NCI-H128 (cell line): ENCODE data around the gene PATJ.
"Not testable (repeated sequence)": the region's sequence is repeated elsewhere in the genome, so short reads cannot be mapped to it uniquely, and the experiment has no call there.

Experiments
- DNase-seq: peaks from one replicate; lab custom pipeline; 2025; ENCODE audit not compliant: unreplicated experiment; lab: John Stamatoyannopoulos, UW

Gene PATJ, protein sequence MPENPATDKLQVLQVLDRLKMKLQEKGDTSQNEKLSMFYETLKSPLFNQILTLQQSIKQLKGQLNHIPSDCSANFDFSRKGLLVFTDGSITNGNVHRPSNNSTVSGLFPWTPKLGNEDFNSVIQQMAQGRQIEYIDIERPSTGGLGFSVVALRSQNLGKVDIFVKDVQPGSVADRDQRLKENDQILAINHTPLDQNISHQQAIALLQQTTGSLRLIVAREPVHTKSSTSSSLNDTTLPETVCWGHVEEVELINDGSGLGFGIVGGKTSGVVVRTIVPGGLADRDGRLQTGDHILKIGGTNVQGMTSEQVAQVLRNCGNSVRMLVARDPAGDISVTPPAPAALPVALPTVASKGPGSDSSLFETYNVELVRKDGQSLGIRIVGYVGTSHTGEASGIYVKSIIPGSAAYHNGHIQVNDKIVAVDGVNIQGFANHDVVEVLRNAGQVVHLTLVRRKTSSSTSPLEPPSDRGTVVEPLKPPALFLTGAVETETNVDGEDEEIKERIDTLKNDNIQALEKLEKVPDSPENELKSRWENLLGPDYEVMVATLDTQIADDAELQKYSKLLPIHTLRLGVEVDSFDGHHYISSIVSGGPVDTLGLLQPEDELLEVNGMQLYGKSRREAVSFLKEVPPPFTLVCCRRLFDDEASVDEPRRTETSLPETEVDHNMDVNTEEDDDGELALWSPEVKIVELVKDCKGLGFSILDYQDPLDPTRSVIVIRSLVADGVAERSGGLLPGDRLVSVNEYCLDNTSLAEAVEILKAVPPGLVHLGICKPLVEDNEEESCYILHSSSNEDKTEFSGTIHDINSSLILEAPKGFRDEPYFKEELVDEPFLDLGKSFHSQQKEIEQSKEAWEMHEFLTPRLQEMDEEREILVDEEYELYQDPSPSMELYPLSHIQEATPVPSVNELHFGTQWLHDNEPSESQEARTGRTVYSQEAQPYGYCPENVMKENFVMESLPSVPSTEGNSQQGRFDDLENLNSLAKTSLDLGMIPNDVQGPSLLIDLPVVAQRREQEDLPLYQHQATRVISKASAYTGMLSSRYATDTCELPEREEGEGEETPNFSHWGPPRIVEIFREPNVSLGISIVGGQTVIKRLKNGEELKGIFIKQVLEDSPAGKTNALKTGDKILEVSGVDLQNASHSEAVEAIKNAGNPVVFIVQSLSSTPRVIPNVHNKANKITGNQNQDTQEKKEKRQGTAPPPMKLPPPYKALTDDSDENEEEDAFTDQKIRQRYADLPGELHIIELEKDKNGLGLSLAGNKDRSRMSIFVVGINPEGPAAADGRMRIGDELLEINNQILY (N-terminal part only)

DNA sequence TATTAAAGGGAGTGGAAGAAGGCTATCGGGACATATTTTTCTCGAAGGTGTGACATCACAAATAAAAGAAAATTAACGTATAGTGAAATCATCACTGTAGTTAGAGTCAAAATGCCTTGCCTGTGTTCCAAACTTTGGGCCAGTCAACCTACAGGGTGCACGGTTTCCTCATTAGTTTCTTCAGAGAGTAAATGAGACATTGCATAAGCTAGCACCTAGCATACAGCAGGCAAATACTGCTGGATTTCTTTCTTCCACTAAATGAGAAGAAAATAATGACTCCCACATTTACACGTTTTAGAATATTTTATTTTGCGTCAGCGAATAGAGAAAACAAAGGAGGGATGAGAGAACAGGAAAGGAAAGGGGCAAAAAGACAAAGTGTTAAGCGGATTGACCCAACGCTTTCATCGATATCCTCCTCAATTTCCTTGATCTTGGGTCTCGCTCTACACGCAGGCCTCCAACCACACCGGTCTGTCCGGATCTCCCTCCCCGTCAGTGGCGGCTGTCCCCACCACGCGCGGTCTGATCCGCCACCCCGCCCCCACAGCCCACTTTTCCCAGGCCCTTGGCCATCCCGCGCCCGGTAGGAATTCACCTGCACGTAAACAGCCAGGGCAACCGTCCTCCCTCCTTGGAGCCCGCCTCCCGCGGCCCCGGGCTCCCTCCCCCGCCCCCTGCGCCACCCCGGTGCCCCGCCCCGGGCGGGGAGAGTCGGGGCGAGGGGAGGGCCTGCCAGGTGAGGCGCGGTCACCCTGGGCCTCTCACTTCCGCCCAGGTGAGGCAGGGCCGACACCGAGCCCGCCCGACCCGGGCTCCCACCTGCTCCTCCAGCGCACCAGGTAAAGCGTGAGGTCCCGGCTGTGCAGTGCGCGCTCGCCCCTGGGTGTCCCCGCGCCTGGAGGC, at the start of gene PATJ:
Gene PATJ (plus strand): TSS at position 770 of the 909 bp plus-strand sequence. CDS start 20,413 bp downstream, outside the sequence.
- DNase-seq: peak; percentile 72

DNA sequence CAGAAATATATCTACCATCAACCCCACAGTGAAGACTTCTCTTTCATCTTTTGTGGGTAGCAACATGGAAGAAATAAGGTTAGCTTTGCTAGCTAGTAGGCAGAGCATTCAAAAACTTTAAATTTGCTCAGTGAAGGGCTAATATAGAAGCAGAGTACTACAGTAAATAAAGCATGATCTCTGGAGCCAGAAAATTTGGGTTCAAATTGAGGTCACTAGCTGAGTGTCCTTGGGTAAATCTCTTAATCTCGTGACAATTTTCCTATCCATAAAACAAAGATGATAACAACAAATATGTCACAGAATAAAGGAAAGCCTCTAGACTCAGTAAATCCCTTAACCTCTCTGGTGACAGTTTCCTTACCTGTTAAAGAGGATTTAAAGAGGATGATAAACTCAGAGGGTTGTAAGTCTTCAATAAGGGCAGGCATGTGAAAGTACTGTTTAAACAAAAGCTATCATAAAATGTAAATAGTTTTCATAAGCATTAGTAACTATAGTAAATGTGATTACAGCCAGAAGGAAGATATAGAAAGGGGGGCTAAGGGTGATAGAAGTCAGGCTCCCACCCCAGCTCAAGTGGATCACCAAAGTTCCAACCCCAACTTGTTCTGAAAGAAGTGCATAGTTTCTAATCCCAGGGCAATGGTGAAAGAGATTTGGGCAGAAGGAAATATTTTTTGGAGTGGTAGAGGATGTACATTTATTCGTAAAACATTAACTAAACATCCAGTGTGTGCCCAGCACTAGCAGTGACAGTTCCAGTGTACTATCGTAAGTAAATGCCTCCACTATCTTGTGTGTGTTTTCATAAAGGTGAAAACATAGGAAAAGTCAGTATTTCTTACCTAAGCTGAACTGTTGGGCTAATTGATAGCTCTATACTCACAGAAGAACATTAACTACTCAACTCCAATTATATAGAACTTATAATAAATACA, 42.1 kb upstream of the PATJ start:
- DNase-seq: no peak

DNA sequence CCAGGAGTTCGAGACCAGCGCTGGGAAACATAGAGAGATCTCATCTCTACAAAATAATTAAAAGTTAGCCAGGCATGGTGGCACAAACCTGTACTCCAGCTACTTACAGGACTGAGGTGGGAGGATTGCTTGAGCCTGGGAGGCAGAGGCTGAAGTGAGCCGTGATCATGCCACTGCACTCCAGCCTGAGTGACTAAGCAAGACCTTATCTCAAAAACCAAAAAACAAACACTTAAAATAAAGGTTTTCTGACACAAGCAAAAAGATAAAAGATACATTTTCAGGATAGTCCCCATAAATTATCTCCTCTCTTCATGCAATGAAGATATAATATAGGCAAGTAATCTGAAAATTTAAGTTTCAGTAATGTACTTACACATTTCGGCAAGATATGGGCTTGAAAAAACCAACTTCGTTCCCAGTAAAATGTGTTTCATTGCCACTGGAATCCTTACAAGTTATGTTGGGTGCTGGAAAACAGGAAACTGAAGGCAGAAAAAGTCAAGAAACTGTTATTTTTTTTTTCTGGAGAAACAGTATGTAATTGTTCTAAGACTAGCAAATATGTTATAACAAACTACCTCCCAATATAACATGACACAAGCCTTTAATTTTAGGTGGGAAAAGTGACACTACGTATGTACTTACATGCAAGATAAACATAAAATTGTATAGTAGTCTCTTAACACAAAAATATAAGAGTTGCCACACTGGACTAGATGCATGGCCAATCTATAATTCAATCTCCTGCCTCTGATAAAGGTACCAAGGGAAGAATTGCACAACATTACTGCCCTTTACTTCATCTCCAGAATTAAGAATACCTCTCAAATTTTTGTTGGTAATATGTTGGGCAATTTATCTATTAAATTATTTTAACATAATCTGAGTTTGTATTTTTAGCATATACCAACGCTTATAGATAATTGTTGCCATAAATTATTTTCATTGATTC, 33.0 kb upstream of the PATJ start:
- DNase-seq: no peak

DNA sequence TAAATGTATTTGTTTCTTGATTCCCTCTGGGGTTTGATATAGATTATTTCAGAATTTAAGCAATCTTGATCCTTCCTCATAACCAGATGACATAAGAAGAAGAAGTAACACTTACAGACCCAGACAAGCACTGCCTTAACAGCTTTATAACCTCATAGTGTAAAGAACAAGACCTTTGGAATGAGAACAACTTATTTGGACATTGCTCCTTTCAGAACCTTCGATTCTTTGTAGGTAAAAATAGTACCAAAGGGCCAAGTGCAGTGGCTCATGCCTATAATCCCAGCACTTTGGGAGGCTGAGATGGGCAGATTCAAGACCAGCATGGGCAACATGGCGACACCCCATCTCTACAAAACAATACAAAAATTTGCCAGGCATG, 32.4 kb upstream of the PATJ start:
- no peak for DNase-seq

DNA sequence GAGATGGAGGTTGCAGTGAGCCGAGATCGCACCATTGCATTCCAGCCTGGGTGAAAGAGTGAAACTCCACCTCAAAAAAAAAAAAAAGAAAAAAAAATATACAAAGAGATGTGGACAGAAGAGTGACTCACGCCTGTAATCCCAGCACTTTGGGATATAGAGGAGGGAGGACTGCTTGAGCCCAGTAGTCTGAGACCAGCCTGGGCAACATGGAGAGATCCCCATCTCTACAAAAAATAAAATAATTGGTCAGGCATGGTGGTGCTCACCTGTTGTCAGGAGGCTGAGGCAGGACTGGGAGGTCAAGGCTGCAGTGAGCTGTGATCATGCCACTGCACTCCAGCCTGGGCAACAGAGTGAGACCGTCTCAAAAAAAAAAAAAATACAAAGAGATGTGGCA, 31.0 kb upstream of the PATJ start:
- DNase-seq: not testable (repeated sequence)

DNA sequence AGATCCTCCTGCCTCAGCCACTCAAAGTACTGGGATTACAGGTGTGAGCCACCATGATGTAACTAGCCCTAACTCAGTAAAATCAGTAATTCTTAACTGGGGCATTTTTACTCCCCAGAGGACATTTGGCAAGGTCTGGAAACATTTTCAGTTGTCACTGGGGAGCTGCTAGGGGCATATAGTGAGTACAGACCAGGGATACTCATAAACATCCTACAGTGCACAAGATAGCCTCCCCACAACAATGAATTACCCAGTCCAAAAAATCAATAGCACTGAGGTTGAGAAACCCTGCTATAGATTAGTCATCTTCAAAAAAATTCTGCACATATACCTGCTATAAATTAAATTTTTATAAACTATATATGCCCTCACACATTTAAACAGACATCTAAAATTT, 30.3 kb upstream of the PATJ start:
- DNase-seq: no peak

DNA sequence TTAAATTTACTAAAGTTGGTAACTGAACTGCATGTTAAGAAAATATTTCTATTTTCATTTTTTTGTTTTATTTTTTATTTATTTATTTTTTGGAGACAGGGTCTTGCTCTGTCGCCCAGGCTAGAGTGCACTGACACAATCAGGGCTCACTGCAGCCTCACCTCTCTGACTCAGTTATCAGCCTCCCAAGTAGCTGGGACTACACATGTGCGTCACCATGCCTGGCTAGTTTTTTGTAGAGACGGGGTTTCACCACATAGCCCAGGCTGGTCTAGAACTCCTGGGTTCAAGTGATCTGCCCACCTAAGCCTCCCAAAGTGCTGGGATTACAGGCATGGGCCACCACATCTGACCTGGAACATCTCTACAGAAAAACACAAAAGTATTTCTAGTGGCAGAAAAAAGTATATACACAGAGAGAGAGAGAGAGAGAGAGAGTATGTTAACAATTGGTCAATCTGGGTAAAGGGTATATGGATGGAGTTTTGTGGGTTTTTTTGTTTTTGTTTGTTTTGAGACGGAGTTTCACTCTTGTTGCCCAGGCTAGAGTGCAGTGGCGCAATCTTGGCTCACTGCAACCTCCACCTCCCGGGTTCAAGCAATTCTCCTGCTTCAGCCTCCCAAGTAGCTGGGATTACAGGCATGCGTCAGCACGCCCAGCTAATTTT, 23.1 kb upstream of the PATJ start:
- DNase-seq: not testable (repeated sequence)

DNA sequence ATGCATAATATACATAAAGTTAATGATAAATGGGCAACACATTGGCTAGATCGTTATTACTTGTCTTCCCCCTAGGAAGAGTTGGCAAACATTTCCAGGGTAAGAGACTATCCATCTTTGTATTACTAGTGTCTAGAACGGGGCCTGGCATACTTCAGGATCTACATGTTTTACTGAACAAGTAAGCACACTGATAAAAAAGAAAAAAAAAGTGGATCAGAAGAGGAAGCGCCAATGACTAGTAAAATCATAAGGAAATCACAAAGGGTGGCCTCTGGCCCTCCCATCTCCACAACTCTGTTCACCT, 17.8 kb upstream of the PATJ start:
- DNase-seq: no peak

DNA sequence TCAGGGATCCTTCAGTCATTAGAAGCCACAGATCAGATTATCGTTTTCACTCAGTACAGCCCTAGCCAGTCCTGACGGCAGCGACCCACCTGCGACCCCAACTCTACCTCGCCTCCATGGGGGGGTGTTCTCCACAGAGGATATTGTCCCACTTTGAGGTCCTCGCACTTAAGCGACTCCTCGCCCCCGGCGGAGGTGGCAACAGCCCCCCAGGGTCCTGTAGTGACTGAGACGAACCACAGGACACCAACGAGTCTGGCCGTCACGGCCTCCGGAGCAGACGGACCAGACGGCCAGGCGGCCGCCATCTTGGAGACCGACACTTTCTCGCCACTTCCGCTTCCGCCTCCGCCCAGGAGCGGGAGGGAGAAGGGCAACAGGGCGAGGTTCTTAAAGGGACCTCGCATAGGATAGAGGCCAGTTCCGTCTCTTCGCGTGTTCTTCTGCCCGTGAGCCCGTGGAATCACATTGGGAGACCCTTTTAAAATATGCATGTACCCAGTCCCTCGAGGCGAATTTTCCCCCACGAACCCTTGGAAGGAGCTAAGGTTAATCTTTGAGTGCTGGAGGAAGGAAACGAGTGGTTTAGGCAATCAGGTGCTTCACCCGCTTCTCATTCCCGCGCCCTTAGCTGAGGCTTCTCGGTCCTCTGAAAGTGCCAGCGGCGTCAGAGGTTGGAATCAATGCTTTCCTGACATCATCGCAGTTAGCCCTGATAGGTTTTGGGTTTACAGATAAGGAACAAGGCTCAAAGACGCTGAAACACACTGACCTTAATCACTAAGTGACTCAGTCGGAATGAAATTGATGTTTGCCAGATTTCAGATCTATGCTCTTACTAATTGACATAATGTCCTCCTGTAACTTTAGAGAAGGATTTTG, 17.2 kb upstream of the PATJ start, which contains the start of gene TM2D1:
Gene TM2D1 (minus strand): TSS at position 329 of the 882 bp plus-strand sequence. CDS start 21 bp downstream, at position 308.
- DNase-seq: peak; percentile 87

DNA sequence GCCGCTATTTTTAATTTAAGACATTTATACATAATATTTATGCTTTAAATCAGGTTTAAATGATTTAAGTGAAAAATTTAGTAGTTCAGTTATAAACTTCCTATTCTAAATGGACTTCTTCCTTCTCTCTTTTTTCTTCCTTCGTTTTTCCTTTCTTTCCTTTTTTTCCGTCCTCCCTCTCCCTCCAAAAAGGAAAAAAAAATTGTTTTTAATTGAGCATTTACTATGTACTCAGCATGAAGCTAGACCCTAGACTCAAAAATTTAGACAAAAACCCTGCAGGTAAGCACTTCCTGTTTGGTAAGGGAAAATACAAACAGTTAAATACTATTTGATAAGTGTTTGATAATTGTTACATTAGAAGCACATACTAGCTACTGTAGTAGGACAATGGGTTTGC, 14.7 kb upstream of the PATJ start:
- DNase-seq: no peak

DNA sequence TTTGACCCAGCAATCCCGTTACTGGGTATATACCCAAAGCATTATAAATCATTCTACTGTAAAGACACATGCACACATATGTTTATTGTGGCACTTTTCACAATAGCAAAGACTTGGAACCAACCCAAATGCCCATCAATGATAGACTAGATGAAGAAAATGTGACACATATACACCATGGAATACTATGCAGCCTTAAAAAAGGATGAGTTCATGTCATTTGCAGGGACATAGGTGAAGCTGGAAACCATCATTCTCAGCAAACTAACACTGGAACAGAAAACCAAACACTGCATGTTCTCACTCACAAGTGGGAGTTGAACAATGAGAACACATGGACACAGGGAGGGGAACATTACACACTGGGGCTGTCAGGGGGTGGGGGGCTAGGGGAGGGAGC, 11.6 kb upstream of the PATJ start:
- not testable (repeated sequence) for DNase-seq

DNA sequence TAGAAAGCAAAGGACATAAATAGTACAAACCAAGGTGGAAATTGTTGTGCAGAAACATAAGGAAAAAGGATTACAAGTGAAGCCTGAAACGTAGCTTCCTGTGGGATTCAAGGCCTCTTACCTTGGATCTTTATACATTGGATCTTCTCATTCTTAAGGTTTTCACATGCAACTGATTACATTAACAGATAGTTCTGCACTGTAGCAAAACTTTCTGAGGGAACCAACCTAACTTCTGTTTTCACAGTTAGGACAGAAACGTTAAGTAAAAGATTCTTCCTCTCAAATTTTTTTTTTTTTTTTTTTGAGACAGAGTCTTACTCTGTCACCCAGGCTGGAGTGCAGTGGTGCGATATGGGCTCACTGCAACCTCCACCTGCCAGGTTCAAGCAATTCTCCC, 9.6 kb upstream of the PATJ start:
- no peak for DNase-seq

DNA sequence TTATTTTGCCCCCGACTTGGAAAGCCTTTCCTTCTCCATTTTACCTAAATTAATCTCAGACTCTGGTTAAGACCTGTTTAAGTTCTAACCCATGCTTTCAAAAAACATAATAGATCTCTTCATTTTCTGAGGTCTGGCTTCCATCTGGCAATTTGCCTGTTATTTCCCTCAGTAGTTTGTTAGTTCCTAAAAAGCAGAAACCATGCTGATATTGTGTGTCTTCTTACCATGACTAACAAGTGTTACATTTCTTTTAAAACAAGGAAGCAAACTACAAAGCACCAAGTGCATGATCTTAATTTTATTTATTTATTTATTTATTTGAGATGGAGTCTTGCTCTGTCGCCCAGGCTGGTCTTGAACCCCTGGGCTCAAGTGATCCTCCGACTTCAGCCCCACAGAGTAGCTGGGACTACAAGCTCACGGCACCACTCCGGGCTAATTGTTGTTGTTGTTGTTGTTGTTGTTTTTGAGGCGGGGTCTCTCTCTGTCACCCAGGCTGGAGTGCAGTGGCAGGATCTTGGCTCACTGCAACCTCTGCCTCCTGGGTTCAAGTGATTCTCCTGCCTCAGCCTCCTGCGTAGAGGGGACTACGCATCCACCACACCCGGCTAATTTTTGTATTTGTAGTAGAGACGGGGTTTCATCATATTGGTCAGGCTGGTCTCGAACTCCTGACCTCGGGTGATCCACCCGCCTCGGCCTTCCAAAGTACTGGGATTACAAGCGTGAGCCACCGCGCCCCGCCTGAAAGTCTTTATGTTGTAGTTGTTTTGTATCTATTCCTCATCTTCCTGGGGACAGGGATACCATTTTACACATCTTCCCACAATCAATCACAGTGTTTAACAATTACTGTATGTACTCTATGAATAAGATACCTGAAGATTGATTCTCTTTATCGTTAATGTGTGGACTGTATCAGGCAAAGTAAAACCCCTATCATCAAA, 1.3 kb upstream of the PATJ start:
- DNase-seq: no peak

DNA sequence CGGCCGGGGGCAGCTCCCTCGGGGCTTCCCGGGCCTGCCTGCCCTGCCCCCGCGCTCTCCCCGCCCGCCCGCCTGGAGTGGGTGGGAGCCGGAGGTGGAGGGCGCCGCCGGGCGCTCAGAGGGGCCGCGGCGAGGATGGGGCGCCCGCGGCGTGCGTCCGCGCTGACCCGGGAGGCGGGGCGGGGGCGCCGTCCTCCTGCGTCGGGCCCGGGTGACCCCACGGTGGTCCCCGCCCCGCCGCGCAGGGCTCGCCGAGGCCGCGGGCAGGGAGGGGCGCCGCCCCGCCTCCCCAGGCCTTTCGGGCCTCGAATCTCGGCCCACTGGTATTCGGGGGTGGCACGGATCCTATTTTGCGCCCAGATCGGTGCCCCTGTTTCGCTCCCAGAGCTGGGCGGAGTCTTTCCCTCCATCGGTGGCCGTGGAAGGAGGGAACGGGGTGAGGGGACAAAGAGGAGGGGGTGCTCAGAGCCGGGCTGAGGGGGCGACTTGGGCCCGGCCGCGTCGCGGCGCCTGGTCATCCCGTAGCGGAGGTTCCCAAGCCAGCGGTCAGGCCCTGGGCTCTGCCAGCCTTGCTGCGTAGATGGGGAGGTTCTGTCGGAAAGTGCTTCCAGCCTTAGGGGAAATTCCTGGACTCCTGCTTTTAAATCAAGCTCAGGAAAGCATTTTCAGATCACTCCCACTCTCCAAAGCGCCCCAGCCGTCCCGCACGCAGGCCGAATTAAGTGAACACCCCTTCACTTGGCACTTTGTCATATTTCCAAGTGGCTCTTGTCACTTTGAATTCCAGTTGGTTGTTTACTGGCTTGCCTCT, 545 bp downstream of the PATJ start:
- DNase-seq: peak; percentile 37

DNA sequence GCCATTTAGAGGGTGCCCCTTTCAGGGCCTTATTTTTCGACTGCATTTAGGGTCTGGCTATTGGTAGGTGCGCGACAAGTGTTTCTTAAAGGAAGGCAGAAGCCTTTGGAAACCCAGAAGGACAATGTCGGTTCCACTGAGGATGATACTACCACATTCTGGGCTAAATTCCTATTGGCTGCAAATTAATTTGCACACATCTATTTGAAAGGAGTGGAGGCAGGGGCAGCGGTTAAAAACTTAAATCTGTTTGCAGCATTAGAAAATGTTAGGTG, 1.1 kb downstream of the PATJ start:
- DNase-seq: no peak
